LoVo (cell line): ENCODE data around the gene LRRC45.
"Not testable (repeated sequence)": the region's sequence is repeated elsewhere in the genome, so short reads cannot be mapped to it uniquely, and the experiment has no call there.

ENCODE experiments used
- DNase-seq: peaks from one replicate; pipeline ENCODE4 v3.0.0-alpha.2; 2016; ENCODE audit warnings: low spot score

The LRRC45 gene

DNA sequence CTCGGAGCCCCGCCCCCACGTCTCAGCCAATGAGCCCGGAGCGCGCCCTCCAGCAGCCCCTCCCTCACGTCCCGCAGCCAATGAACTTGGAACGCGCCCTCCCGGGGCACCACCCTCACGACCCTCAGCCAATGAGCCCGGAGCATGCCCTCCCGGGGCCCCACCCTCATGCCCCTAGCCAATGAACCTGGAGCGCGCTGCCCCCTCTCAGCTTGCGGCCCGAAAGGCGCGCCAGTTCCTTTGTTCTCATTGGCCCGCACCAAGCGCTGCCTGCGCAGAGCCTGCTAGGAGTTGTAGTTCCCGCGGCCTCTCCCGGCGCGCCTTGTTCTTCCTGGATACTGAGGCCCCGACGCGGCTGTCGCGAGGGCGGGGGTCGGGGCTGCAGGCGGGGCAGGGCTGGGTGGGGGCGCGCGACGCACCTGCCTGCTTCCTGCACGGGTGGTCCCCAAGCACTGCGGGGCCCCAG lies at the start of gene LRRC45:
TSS of gene LRRC45 (plus strand) at position 325 of the 466 bp plus-strand sequence. CDS start 339 bp downstream, outside the sequence.
- DNase-seq = peak; percentile 100

DNA sequence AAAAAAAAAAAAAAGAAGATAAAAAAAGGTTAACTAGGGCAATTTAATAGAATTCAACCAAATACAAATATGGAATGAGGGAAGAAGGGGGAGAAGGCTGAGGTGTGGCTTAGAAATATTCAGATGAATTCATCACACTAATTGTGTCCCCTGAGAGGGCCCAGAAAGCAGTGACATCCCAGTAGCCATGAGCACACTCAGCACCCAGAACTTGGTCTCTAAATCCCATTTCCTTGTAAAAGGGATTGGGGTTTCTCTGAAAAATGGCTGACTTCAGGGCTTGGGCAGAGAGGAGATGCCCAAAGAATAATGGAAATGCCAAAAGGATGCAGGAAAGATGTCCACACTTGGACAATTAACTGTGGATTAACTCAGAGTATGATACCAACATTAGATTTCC lies 49.7 kb upstream of the LRRC45 start:
- no peak for DNase-seq

- DNase-seq = peak; percentile 11
Measured at GRCh38 chr17:81976332-81977210, 46.5 kb upstream of the LRRC45 start.

- DNase-seq = peak; percentile 92
Measured at GRCh38 chr17:81977211-81977808, 45.8 kb upstream of the LRRC45 start, which contains the start of gene ASPSCR1. Gene ASPSCR1, plus strand, starts transcription at chr17:81977629. Its CDS starts 18 bp downstream, at chr17:81977647.

DNA sequence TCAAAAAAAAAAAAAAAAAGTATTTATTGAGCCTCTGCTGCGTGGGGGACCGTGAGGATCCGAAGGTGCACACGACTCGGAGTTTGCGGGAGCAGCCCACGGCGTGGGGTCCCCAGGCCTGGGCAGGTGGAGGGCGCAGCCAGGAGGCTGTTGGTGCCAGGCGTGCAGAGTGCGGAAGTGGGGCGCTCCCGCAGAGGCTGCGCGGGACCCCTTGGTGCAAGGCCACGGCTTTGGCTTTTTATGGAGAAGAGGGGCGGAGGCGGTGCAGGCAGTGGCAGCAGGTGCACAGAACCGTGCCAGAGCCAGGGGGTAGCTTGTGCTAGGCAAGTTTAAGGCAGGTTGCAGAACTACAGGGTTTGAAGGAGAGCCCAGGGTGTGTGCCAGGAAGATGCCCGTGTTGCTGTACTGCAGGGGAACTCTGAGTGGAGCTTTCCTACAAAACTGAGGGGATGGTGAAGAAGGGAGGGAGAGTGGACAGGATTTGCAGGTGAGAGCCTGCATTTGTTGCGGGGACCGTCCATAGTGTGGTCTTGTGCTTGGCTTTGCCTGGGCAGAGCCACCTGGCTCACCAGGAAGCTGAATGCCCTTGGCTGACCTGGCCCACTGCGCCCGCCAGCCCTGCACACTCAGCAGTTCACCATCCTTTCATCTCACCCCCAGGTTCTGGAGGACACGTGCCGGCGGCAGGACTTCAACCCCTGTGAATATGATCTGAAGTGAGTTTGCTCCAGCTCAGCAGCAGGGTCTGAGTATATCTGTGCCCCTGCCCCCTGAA lies 44.4 kb upstream of the LRRC45 start:
- DNase-seq = no peak

DNA sequence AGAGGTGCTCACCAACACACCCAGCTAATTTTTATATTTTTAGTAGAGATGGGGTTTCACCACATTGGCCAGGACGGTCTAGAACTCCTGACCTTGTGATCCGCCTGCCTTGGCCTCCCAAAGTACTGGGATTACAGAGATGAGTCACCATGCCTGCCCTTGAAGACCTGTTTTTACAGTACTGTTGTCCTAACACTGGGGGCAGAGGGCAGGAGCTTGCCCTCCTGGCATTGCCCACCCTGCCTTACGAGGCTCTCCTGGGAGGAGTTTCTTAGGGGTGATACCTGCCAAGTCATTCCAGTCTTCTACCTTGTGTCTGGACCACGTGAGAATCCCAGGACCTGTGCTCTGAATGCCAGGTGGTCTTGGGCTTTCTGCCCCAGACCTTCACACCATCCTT lies 43.0 kb upstream of the LRRC45 start:
- no peak for DNase-seq

GRCh38 chr17:81980707-81981343 lies 42.3 kb upstream of the LRRC45 start:
- no peak for DNase-seq

- not testable (repeated sequence) for DNase-seq
Measured at GRCh38 chr17:81981511-81981910, 41.6 kb upstream of the LRRC45 start.

DNA sequence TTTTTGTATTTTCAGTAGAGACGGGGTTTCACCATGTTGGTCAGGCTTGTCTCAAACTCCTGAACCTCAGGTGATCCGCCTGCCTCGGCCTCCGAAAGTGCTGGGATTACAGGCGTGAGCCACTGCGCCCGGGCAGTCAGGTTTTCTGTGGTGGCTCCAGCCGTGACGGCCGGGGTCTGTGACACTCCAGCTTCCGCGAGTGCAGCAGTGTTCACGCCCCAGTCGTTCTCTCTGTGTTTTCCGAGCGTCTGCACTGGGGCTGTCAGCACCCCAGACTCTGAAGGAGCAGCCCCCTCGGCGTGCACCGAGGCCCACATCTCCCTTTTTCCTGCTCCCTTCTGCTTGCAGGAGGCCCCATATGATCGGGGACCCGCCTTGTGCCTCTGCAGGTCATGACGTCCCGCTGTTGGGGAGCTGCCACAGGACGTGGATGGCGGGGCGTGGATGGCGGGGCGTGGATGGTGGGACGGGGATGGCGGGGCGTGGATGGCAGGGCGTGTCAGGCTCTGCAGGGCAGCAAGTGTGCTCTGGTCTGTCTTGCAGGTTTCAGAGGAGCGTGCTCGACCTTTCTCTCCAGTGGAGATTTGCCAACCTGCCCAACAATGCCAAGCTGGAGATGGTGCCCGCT lies 40.0 kb upstream of the LRRC45 start:
- no peak for DNase-seq

DNA sequence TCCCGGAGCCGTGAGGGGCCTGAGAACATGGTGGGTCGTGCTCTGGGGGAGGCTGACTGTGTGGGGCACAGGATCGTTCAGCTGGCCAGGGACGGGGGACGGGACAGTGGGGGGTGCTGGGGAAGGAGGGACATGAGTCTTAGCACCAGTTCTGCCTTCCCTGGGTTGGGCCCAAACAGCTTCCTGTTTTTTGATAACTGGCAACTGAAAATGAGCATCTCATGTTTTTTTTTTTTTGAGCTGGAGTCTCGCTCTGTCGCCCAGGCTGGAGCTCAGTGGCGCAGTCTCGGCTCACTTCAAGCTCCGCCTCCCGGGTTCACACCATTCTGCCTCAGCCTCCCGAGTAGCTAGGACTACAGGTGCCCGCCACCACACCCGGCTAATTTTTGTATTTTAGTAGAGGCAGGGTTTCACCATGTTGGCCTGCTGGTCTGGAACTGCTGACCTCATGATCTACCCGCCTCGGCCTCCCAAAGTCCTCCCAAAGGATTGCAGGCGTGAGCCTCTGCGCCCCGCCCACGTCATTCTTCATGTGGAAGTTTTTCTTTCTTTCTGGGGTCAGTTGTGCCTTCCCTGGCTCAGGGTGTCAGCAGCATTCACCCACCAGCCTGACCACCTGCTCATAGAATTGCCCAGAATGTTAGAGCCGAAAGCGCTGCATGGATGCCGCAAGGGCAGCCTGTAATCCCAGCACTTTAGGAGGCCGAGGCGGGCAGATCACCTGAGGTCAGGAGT lies 39.3 kb upstream of the LRRC45 start:
- no peak for DNase-seq

DNA sequence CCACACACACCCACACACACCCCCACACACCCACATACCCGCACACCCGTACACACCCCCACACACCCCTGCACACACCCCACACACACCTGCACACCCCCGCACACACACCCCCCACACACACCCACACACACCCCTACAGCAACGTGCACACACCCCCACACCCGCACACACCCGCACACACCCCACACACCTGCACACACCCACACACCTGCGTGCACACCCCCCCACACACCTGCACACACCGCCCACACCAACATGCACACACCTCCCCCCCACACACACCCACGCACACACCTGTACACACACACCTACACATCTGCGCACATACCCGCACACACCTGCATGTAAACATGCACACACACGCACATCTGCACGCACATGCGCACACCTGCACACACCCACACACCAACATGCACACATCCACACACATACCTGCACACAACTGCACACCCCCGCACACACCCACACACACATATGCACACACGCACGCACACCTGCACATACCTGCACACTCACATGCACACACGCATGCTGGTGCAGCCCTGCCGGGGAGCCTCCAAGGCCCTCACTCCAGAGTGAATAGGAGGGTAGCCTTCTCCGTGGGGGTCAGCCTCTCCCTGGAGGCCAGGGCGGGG lies 38.2 kb upstream of the LRRC45 start:
- no peak for DNase-seq

GRCh38 chr17:81986606-81987005 lies 36.5 kb upstream of the LRRC45 start:
- DNase-seq = no peak

DNA sequence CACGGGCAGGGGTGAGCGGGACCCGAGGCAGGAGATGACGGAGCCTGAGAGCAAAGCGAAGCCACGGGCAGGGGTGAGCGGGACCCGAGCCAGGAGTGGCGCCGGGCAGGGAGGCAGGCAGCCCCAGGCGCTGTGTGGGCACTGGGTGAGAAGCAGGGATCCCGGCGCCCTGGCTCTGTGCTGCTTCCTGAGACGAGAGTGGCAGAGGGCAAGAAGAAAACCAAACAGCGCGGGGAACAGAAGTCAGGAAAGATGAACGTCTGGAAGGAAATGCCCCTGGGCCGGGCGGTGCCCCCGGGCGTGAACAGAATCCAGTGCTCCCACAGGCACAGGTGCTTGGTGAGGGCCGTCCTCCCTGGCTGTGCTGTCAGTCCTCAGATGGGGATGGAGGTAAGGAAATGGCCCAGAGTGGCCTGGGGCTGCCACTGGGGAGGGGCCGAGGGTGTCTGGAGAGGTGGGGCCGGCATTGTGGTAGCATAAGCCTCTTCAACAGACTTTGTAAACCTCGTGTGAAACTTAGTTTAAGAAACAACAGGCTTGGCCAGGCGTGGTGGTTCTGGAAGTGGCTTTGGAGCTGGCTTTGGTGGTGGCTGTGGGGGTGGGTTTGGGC lies 35.8 kb upstream of the LRRC45 start:
- no peak for DNase-seq

DNA sequence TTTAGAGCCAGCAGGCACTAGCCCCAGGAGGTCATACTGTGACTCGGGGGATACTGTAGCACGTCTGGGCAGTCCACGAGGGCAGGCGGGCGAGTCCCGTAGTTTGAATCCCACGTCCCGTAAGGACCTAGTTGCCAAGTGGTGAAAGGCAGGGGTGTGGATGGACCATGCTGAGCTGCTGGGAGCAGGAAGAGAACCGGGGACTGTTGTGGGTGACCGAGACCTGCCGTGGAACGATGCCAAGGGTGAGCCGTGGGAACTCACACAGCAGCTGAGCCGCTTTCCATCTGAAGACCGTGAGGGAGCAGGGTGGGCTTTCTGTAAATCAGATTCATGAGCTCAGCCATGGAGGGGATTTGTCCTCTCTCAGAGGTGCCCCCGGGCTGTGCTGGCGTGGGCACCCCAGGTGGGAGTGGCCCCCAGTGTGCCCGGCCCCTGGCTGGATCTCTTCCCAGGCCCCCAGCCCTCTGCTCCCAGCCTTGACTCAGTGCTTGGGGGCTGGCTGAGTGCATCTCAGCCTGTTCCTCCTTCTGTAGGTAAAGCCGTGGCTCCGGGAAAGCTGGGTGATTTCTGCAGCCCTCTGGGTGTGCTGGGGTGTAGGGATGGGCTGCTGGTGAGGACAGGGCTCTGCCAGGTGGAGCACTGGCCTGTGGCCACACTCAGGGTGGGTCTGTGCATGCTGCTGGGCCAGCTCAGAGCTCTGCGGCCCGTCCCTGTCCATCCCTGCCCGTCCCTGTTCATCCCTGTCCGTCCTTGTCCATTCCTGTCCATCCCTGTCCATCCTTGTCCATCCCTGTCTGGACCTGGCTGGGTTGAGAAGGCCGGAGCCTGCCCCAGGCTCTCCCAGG lies 32.0 kb upstream of the LRRC45 start:
- DNase-seq = no peak

GRCh38 chr17:81991684-81992305 lies 31.3 kb upstream of the LRRC45 start:
- DNase-seq = peak; percentile 5

- no peak for DNase-seq
Measured at GRCh38 chr17:81992306-81993102, 30.6 kb upstream of the LRRC45 start.

DNA sequence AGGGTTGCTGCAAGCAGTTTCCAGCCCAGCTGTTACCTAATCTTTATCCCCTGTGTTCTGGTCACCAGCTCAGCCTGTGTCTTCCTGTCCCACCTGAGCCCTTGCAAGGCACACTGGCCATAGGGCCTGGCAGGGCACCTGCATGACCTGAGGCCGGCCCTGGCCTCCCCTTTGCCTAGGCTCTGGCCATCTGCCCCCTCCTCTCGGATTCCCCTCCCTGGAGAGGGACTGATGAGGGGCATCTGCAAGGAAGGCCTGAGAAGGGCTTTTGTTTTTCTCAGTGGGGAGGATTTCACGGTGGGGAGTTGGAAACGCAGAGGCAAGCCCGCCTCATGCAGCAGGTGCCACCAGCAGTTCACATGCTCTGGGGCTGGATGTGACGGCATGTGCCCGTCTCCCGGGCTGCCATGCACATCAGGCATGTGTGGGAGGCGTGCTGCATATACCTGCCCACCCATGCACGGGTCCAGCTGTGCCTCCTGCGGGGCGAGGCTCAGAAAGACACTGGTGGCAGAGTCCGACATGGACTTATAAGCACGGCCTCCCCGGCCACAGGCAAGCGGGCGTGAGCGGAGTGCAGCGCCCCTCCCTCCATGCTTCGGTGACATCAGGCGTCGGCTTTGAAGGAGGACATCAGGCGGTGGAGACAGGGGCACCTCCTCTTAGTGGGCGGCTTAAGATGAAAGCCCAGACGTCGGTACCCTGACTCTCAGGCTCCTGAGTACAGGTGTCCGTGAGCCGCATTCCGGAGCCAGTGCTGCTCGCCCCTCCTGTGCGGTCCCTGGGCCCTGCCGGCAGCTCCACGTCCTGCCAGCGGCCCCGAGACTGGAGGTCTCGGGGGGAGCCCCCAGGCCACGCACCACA lies 29.1 kb upstream of the LRRC45 start:
- no peak for DNase-seq
